ENCODE results near the gene KRTAP2-1.
"Not testable (repeated sequence)": the region's sequence is repeated elsewhere in the genome, so short reads cannot be mapped to it uniquely, and the experiment has no call there.

KRTAP2-1 gene

GRCh38 chr17:41009936-41010335 is 37.2 kb downstream of the KRTAP2-1 start:
- H3K4me3 ChIP-seq (replicated peaks; ENCODE audit: low read depth, low read length): no peak overlapping the region
- TF ChIP-seq CTCF (IDR thresholded peaks at IDR 0.05; ENCODE audit: low read depth, low read length, missing control alignments): no peak
- DNase-seq (ENCODE audit: extremely low read depth, low read depth): no peak

- H3K4me3 ChIP-seq (replicated peaks; ENCODE audit: low read depth, low read length): no peak overlapping the region
- no peak for TF ChIP-seq CTCF (IDR thresholded peaks at IDR 0.05; ENCODE audit: low read depth, low read length, missing control alignments)
- DNase-seq (ENCODE audit: extremely low read depth, low read depth): no peak
These were observed 37.8 kb downstream of the KRTAP2-1 start for GRCh38 chr17:41009301-41009760.

- no peak for TF ChIP-seq CTCF (IDR thresholded peaks at IDR 0.05; ENCODE audit: low read depth, low read length, missing control alignments)
- no peak within 1 kb of the TSS for H3K4me3 ChIP-seq (replicated peaks; ENCODE audit: low read depth, low read length)
- DNase-seq (ENCODE audit: extremely low read depth, low read depth): no peak
These were observed 38.3 kb downstream of the KRTAP2-1 start, which contains the start of gene KRTAP3-1 for GRCh38 chr17:41008811-41009210. Gene KRTAP3-1, minus strand, starts transcription at chr17:41009128. Its CDS starts 54 bp downstream, at chr17:41009074.

- no peak for DNase-seq (ENCODE audit: extremely low read depth, low read depth)
- TF ChIP-seq CTCF (IDR thresholded peaks at IDR 0.05; ENCODE audit: low read depth, low read length, missing control alignments): no peak
- no peak overlapping the region for H3K4me3 ChIP-seq (replicated peaks; ENCODE audit: low read depth, low read length)
These were observed 42.7 kb downstream of the KRTAP2-1 start for GRCh38 chr17:41004397-41004796.

GRCh38 chr17:41003926-41004325 is 43.2 kb downstream of the KRTAP2-1 start:
- no peak for TF ChIP-seq CTCF (IDR thresholded peaks at IDR 0.05; ENCODE audit: low read depth, low read length, missing control alignments)
- DNase-seq (ENCODE audit: extremely low read depth, low read depth): no peak
- H3K4me3 ChIP-seq (replicated peaks; ENCODE audit: low read depth, low read length): no peak overlapping the region

GRCh38 chr17:41002814-41003213 is 44.3 kb downstream of the KRTAP2-1 start:
- DNase-seq (ENCODE audit: extremely low read depth, low read depth): no peak
- no peak for TF ChIP-seq CTCF (IDR thresholded peaks at IDR 0.05; ENCODE audit: low read depth, low read length, missing control alignments)
- H3K4me3 ChIP-seq (replicated peaks; ENCODE audit: low read depth, low read length): no peak overlapping the region

GRCh38 chr17:41001795-41002194 is 45.3 kb downstream of the KRTAP2-1 start:
- H3K4me3 ChIP-seq (replicated peaks; ENCODE audit: low read depth, low read length): no peak overlapping the region
- no peak for DNase-seq (ENCODE audit: extremely low read depth, low read depth)
- no peak for TF ChIP-seq CTCF (IDR thresholded peaks at IDR 0.05; ENCODE audit: low read depth, low read length, missing control alignments)

GRCh38 chr17:40999563-40999962 is 47.6 kb downstream of the KRTAP2-1 start, which contains the start of gene KRTAP3-2:
Gene KRTAP3-2, minus strand, starts transcription at chr17:40999906. Its CDS starts 53 bp downstream, at chr17:40999853.
- H3K4me3 ChIP-seq (replicated peaks; ENCODE audit: low read depth, low read length); DNase-seq (ENCODE audit: extremely low read depth, low read depth): not testable (repeated sequence)

Data from HFF-Myc (cell line).